ENCODE results near the gene PITHD1.
A peak's percentile ranks its signal among the peaks of the same experiment; 100 is the strongest.

Gene PITHD1

GRCh38 chr1:23743287-23744152, 34.7 kb upstream of the PITHD1 start, which contains the start of gene ELOA:
ELOA (plus strand) TSS chr1:23743471; CDS start chr1:23743504, 33 bp downstream.
- DNase-seq (ENCODE audit: low read depth): peak; percentile 88
- peak within 1 kb of the TSS; percentile 74 for H3K4me3 ChIP-seq (ENCODE audit: low read depth, low read length)
- TF ChIP-seq CTCF (IDR thresholded peaks at IDR 0.05; ENCODE audit: insufficient read depth, low read depth, low read length, missing control alignments): no peak

- H3K4me3 ChIP-seq (ENCODE audit: low read depth, low read length): peak overlapping the region; percentile 74
- TF ChIP-seq CTCF (IDR thresholded peaks at IDR 0.05; ENCODE audit: insufficient read depth, low read depth, low read length, missing control alignments): peak; percentile 51
- peak; percentile 69 for DNase-seq (ENCODE audit: low read depth)
Observed at GRCh38 chr1:23745515-23745914, 32.7 kb upstream of the PITHD1 start.

- H3K4me3 ChIP-seq (ENCODE audit: low read depth, low read length): no peak overlapping the region
- DNase-seq (ENCODE audit: low read depth): no peak
- TF ChIP-seq CTCF (IDR thresholded peaks at IDR 0.05; ENCODE audit: insufficient read depth, low read depth, low read length, missing control alignments): no peak
Observed at GRCh38 chr1:23748016-23748415, 30.2 kb upstream of the PITHD1 start.

- peak; percentile 81 for DNase-seq (ENCODE audit: low read depth)
- peak; percentile 82 for TF ChIP-seq CTCF (IDR thresholded peaks at IDR 0.05; ENCODE audit: insufficient read depth, low read depth, low read length, missing control alignments)
- no peak overlapping the region for H3K4me3 ChIP-seq (ENCODE audit: low read depth, low read length)
Observed at GRCh38 chr1:23751050-23751814, 27.0 kb upstream of the PITHD1 start.

- no peak for TF ChIP-seq CTCF (IDR thresholded peaks at IDR 0.05; ENCODE audit: insufficient read depth, low read depth, low read length, missing control alignments)
- H3K4me3 ChIP-seq (ENCODE audit: low read depth, low read length): no peak overlapping the region
- no peak for DNase-seq (ENCODE audit: low read depth)
Observed at GRCh38 chr1:23751815-23752200, 26.4 kb upstream of the PITHD1 start.

- DNase-seq (ENCODE audit: low read depth): no peak
- no peak overlapping the region for H3K4me3 ChIP-seq (ENCODE audit: low read depth, low read length)
- no peak for TF ChIP-seq CTCF (IDR thresholded peaks at IDR 0.05; ENCODE audit: insufficient read depth, low read depth, low read length, missing control alignments)
Observed at GRCh38 chr1:23752909-23753308, 25.3 kb upstream of the PITHD1 start.
